T-helper 1 cell treated with Interleukin-12 subunit alpha and Interleukin-12 subunit beta and Interleukin-4 antibody, amounts not matched to agents 30 ng/mL and 1 ng/mL, for 36 hours (primary cell): ENCODE measurements around the gene HOXC13. TPM values are rescaled to one million over a fixed set of nuclear protein-coding genes. Genes with fewer than 3 reads are reported as not detected.

Source experiments
- intact Hi-C: fragments of 100-400 bp; cut with micrococcal nuclease; formaldehyde crosslinking; loops from one replicate; pipeline ENCODE4 v1.15.1; 2024
- total RNA-seq: library from RNA; stranded (reverse); gene quantifications from 2 replicates; pipeline ENCODE4 v1.2.3, GENCODE V29; 2022

Gene HOXC13
- total RNA-seq, 1 donor from 2014 or later, result not detected

DNA sequence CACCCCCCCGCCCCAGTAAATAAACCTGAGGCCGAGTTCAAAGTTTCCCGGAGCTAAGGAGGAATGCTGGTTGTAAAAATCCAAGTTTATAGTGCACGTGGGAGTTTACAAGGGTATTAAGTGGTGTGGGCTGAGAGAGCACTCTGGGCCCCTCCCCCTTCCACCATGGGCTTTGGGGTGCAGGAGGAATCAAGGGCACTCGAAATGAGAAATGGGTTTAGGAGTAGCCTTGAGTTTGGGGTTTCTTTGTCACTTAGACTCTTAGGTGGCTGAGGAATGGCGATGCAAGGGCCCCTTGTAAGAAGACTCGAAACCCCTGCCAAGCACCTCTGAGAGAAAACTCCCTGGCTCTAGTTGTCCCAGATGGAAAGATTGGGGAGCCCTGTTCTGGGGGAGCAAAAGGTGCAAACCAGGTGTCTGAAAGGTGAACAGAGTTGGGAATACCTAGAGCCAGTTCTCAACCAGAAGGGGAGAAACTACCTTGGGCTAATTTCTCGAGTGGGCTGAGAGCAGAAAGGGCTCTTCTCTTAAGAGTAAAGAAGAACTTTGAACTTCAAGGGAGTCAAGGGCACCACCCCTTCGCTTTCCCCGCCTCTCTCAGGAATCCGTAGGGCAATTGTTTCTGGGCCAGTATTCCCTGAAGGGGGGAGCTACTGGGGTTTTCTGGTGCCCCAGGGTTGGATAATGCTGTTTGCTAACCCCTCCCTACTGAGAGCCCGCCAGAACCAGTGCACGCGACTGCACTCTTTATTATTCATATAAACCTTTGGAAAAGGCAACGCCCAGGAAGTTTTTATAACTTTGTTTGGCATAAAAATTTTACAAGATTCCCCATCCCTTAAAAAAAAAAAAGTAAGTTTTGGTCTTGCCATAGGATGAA is 40.1 kb downstream of the HOXC13 start:
- intact Hi-C loops, result loop anchor here (5.0 kb wide), 1 partner anchor 34 kb away; no protein-coding TSS in a partner anchor

DNA sequence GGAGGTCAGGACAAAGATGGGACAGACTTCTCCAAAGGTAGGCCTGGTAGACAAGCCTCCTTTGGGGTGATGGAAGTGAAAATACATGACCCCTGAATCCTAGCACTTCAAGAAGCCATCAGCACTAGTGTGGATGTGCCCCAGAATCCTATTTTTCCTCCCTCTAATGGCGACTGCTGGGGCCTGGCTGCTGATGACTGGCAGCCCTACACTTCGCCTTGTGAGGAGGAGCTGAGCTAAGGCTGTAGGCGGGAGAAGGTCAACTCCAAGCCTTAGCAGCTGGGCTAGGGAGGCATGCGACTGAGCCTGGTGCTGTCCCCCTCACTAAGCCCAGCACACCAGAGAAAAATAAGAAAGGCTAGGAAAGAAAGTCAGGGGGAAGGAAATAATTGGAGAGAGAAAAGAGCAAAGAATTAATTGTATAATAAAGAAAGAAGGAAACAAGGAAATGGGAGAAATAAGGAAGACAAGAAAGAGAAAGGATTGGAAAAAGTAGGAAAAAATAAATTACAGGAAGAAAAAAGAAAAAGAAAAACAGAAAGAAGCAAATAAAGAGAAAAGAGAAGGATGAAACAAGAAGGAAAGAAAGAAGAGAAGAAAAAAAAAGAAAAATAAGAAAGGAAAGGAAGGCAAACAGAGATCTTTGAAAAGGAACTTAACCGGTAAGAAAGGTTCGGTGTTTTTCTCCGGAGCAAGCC is 41.6 kb downstream of the HOXC13 start:
- intact Hi-C loops, result loop anchor here (2.0 kb wide), 1 partner anchor 15 kb away; no protein-coding TSS in a partner anchor

DNA sequence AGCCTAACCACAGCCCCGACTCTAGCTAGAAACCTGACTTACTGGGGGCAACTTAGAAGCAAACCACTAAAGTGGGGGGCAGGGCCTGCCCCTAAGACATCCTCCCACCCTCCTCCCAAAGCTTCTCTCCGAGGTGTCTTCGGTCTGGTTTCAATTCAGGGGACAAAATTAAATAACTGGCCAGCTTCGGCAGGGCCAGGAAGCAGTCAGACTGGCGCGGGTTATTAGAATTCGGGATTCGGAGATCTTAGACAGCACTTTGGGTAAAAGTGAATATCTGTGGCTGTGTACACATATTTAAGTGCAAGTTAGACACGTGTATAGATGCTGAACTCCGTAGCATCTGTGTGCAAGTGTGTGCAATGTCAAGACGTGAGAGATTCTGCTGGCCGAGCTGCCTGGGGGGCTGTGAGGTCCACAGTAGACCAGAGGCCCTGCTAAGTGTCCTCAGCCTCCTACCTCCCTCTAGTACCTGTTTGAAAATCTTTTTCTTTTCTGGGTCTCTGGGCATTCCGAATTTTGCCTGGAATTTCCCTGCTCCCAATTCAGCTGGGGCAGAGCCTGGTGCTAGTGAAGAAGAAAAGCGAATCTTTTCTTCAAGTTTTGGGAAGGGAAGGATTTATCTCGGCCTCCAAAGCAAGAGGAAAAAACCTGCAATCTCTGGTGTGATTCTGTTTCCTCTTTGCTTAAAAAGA is 42.3 kb downstream of the HOXC13 start:
- intact Hi-C loops, result loop anchor here (2.0 kb wide), 1 partner anchor 14 kb away; no protein-coding TSS in a partner anchor

GRCh38 chr12:53981634-53982565 is 43.3 kb downstream of the HOXC13 start:
- intact Hi-C loops, result loop anchor here (2.0 kb wide), 1 partner anchor 13 kb away; no protein-coding TSS in a partner anchor

DNA sequence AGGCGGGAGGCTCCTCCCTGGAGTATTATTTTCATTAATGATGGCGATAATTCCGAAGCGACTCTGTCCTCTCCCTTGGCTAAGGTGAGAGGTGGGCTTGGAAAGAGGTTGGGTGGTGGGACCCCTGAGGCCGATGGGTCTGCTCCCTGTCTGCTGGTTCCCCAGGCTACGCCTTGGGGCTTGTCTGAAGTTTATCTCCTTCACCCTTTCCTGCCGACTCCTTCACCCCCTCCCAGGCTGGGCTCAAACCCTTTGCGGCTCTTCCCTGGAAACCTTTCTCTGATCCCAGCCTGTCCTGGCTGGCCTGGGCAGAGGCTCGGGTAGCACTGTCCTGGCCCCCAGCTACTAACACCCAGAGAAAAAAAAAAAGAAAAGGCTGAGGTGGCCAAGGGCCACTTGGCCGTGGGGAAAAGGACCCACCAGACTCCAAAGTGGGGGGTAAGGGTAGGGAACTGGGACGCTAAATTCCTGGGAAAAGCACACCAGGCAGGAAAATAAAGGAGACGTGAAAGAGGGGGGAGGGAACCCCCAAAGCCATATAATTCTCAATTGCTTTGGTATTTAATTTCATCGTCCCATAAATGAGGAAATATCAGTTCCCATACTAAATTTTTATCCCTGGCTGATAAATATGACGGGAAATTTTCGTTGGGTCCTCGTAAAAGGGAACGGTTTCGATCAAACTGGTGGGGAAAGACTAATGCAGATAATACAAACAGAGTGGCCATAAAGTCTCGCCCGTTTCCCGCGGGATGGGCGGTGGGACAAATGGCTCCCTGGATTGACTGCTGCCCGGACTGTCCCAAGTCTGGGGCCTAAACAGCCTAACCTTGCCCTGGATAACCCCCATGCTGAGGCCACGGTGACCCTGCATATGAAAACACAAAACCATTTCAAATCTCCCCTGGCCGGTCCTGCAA is 44.3 kb downstream of the HOXC13 start:
- intact Hi-C loops, result no loop called here

DNA sequence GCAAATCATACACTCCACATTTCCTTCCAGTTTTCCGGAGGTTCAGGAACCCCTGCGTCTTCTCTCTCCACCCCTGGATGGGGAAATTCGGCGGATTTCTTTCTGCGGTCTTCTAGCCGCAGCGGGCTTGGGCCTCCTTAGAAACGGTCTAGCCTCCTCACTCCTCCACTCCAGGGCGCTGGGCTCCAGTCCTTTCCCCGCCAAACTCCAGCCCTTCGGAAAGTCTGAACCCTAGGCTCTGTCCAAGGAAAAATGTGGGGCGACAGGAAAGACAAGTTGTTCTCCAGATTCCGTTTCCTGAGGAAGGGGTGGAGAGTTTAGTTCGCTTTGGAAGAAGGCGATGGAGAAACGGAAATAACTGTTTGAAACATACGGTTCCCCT is 44.9 kb downstream of the HOXC13 start:
- intact Hi-C loops, result no loop called here

DNA sequence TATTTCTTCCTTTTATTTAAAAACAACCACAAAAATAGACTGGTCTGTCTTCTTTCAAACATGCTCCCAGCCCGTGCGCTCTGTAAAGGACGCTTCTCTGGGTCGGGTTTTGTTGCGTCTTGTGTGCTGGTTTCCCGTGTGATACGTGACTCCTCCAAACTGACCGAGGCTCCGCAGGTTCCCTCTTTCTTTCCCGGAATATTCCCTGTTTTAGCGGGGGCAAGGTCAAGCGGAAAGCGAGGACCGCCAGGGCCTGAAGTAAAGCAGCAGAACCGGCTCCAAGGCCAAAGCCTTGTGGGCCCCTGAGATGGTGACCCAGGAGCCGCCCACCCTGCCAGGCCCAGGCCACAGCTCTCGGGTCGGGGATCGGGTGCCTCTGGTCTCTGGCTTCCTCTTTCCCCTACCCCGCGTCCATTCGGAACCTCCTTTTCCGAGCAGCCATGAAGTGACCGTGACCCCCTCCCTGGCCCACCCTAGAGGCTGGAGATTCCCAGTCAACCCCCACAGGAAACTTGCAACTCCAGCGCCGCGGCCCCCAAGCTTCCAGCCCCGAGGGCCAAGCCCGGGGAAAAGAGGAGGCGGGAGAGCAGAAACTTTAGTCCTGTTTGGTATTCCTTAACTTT is 45.4 kb downstream of the HOXC13 start:
- intact Hi-C loops, result no loop called here

DNA sequence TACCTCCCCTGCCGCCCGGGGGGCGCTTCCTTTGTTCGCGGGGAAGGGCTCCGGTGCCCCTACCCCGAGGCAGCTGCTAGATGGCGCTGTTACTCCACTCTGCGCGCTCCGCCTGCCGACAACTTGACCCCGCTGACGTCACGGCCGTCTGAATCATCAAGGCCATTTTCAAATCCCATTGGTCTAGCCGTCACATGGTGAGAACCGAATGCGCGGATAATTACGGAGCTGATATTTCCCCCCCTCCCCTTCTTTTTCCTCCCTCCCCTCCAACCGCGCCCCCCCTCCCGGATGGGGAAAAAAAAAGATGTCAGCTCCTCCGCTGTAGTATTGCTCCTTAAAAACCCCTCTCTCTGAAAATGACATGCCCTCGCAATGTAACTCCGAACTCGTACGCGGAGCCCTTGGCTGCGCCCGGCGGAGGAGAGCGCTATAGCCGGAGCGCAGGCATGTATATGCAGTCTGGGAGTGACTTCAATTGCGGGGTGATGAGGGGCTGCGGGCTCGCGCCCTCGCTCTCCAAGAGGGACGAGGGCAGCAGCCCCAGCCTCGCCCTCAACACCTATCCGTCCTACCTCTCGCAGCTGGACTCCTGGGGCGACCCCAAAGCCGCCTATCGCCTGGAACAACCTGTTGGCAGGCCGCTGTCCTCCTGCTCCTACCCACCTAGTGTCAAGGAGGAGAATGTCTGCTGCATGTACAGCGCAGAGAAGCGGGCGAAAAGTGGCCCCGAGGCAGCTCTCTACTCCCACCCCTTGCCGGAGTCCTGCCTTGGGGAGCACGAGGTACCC is 46.5 kb downstream of the HOXC13 start, which contains the start of gene HOXC10:
TSS of gene HOXC10 (plus strand) at position 246 of the 791 bp plus-strand sequence. CDS start at position 360, 114 bp downstream.
- intact Hi-C loops, result loop anchor here (1.0 to 5.0 kb wide), 3 partner anchors 33 to 217 kb away; partner anchors contain the start of genes HOXC12 and HOXC5

- intact Hi-C loops, result loop anchor here (1.0 to 5.0 kb wide), 3 partner anchors 33 to 217 kb away; partner anchors contain the start of genes HOXC12 and HOXC5
Observed at GRCh38 chr12:53985692-53985993, 47.0 kb downstream of the HOXC13 start.

DNA sequence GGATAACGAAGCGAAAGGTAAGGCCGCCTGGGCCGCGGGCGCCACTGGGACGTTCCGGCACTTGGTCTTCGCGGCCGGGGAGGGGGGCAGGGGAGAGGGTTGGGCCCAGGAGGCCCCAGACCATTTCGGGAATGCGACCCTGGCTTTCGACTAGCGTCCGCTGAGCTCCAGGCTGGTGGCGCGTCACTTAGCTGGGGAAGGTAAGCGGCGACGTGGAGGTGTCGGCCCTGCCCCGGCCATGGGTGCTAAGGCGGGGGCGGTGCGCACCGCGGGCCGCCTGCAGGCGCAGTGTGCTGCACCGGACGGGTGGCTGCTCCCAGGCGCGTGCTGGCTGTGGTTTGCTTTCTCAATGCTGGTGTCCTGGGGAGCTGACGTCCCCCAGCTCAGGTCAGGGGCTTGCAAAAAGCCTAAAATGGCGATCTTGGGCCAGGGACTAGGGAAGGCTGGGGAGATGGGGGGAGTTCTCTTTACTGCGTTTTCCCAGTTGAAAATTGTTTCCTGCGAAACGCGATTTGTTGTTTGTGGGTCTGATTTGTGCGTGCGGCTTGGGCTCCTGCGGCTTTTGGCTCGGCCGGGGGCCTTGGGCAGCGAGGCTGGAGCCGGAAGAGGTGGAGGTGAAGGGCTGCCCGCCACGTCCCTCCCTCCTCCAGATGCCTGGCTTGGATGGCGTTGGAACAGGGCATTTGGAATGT is 47.5 kb downstream of the HOXC13 start:
- intact Hi-C loops, result loop anchor here (1.0 to 5.0 kb wide), 4 partner anchors 8 to 216 kb away; partner anchors contain the start of genes HOXC12 and HOXC5

DNA sequence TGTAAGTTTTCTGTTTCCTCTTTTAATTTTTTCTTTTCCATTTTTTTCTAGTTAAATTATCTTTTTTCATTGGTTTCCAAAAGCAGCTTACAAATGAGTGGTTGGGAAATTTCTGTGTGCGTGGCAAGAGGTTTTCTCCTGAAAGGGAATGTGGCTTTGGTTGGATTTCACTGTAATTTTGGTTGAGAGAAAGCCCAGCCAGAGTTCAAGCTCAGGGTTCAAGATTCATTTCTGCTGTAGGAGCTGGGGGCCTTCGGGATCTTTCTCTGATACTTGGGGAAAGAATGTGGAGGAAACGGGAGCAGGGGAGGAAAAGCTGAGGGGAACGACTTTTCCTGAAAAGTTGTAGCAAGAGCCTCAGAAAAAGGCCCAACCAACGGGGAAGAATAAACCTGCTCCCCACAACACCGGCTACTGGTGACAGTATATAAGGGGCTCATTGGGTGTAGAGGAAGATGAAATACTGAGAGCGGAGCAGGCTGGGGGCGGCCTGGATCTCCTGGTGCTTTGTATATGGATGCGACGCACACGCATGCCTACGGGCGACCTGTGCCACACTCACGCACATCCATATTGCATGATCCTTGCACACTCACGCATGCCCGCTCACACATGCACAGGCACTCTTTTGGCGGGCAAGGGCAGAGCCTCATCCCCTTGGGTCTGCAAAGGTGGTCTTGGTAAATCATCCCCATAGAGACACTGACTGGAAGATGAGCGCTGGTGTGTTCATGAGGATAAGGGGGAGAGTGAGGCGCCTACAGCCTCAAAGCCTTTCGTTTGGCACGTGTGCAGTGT is 48.3 kb downstream of the HOXC13 start:
- intact Hi-C loops, result loop anchor here (1.0 to 5.0 kb wide), 3 partner anchors 7 to 45 kb away; partner anchors contain the start of genes HOXC12 and HOXC5

- intact Hi-C loops, result loop anchor here (5.0 kb wide), 2 partner anchors 36 to 44 kb away; partner anchors contain the start of genes HOXC12 and HOXC5
Observed at GRCh38 chr12:53987787-53988230, 49.2 kb downstream of the HOXC13 start.

DNA sequence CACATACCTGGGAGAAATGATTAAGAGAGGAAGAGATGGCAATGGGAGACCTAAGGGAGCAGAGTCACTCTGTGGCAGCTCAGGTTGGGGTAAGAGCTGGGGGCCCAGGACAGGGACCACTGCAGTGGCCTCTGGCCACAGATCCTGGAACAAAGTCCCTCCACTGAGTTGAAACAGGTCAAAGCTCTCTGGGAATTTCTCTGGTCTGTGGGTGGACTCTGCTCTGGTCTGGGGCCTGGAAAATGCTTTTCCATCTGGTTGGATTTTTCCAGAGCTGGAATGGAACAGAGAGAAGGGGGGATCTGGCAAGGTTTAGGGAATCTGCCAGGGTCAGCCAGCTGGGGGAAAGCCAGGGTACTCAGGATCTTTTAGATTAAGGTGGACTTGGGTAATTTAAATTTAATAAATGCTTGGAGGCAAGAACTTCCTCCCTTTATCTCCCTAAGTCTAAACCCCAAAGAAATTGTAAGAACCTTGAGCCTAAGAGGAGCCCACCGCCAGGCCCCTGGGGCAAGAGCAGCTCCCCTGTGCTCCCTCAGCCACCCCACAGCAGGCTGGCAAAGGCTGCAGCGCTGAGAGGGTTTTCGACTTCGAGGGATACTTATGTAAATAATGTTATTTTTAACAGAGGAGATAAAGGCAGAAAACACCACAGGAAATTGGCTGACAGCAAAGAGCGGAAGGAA is 50.1 kb downstream of the HOXC13 start:
- intact Hi-C loops, result loop anchor here (1.0 to 5.0 kb wide), 3 partner anchors 36 to 287 kb away; partner anchors contain the start of genes HOXC12 and HOXC5

- intact Hi-C loops, result loop anchor here (1.0 to 5.0 kb wide), 3 partner anchors 37 to 288 kb away; partner anchors contain the start of genes HOXC12 and HOXC5
Observed at GRCh38 chr12:53989227-53990113, 50.8 kb downstream of the HOXC13 start.
